Gastroesophageal sphincter (tissue), 4 donors: Measurements from ENCODE around the gene CCDC74B. TPM values are rescaled to one million over a fixed set of nuclear protein-coding genes. Genes with fewer than 3 reads are reported as not detected.
"Not testable (repeated sequence)": the region's sequence is repeated elsewhere in the genome, so short reads cannot be mapped to it uniquely, and the experiment has no call there.

Source experiments
- ATAC-seq: fragments of 150-250 bp; one replicate; pipeline ENCODE4 v1.9.1; 2016; ENCODE audit warnings: mild to moderate bottlenecking, moderate library complexity
- H3K27ac ChIP-seq, 4 donors: fragments of 200-600 bp; sonication (generic) in 3 of 4; 1 replicate in 3 of 4; 2 replicates in 1 of 4; pipeline ENCODE4 v1.5.1; 2016 to 2019
- H3K27me3 ChIP-seq: fragments of 200-600 bp; sonication (generic); one replicate; pipeline ENCODE4 v1.5.1; 2019
- H3K36me3 ChIP-seq, 2 donors: fragments of 200-600 bp; sonication (generic); one replicate each; pipeline ENCODE4 v1.5.1; 2019; ENCODE audit warnings: control low read depth in 1 of 2
- H3K4me1 ChIP-seq, 3 donors: fragments of 200-600 bp; sonication (generic); 1 replicate in 2 of 3; 2 replicates in 1 of 3; pipeline ENCODE4 v1.5.1; 2016 to 2019; ENCODE audit warnings: control low read depth in 2 of 3
- H3K4me3 ChIP-seq, 2 donors: fragments of 200-600 bp; sonication (generic); one replicate each; pipeline ENCODE4 v1.5.1; 2019; ENCODE audit warnings: mild to moderate bottlenecking in 1 of 2, moderate library complexity in 1 of 2
- H3K9me3 ChIP-seq, 3 donors: fragments of 200-600 bp; sonication (generic); one replicate each; pipeline ENCODE4 v1.5.1; 2017 to 2019; ENCODE audit warnings: control low read depth in 2 of 3
- CTCF ChIP-seq, 4 experiments: fragments of 200-600 bp in 2 of 4; fragments of 450-650 bp in 2 of 4; sonication (generic) in 1 of 4; IDR thresholded peaks; one replicate each; pipeline ENCODE4 v1.5.1; 2017 to 2019; ENCODE audit warnings: antibody characterized with exemption in 4 of 4, mild to moderate bottlenecking in 2 of 4, moderate library complexity in 2 of 4
- EP300 ChIP-seq: sonication (generic); formaldehyde crosslinking; IDR thresholded peaks from one replicate; pipeline ENCODE4 v1.6.1; 2017; ENCODE audit warnings: antibody characterized with exemption, mild to moderate bottlenecking
- POLR2A ChIP-seq, 2 donors: fragments of 450-650 bp; IDR thresholded peaks; one replicate each; pipeline ENCODE4 v1.6.1; 2017; ENCODE audit warnings: antibody characterized with exemption in 2 of 2, mild to moderate bottlenecking in 2 of 2, moderate library complexity in 1 of 2
- POLR2AphosphoS5 ChIP-seq: sonication (generic); formaldehyde crosslinking; IDR thresholded peaks from one replicate; pipeline ENCODE4 v1.6.1; 2017; ENCODE audit warnings: antibody characterized with exemption
- WGBS, 2 donors: methylation state at CpG; one replicate each; pipeline ENCODE4 v1.1.5; 2018; ENCODE audit warnings: low coverage in 1 of 2; 5-methylcytosine and 5-hydroxymethylcytosine counted together
- total RNA-seq, 4 donors: library from RNA; depleted of rRNA; stranded (reverse); fragments of >200 nt; gene quantifications; one replicate each; pipeline ENCODE4 v1.1.0, GENCODE V29; 2016

CCDC74B gene
- total RNA-seq, 4 donors from 2014 or later: 2.0 to 5.1 (median 4.3) TPM

- TF ChIP-seq POLR2A (IDR thresholded peaks at IDR 0.05): no peak
- WGBS, 2 donors: 40 to 89% methylated on average over 1 to 4 of the region's 9 CpGs
- H3K27ac ChIP-seq: no peak overlapping the region
- peaks cover 0 to 95% of the 10 kb centered on the region in 2 donors for H3K36me3 ChIP-seq
- ATAC-seq: no peak
- peaks cover 0 to 3% (median 0%) of the 10 kb centered on the region in 3 donors for H3K4me1 ChIP-seq
- H3K4me3 ChIP-seq: no peak overlapping the region
- no peaks in the 10 kb centered on the region for H3K27me3 ChIP-seq
- H3K9me3 ChIP-seq: no peaks in the 10 kb centered on the region
Observed at GRCh38 chr2:130158631-130159030, 13.7 kb upstream of the CCDC74B start.

- H3K27ac ChIP-seq, H3K9me3 ChIP-seq, ATAC-seq, H3K4me1 ChIP-seq, H3K4me3 ChIP-seq, H3K27me3 ChIP-seq: not testable (repeated sequence)
- WGBS, 2 donors: 68 to 74% methylated on average over 9 of the region's 13 CpGs
- H3K36me3 ChIP-seq: peaks cover 0 to 96% of the 10 kb centered on the region in 2 donors
Observed at GRCh38 chr2:130157825-130158514, 13.1 kb upstream of the CCDC74B start.

- not testable (repeated sequence) for H3K27me3 ChIP-seq, ATAC-seq, H3K4me3 ChIP-seq, H3K4me1 ChIP-seq, H3K27ac ChIP-seq, H3K9me3 ChIP-seq
- no CpG with 5 or more reads among the region's 12 CpGs for whole genome bisulfite sequencing, 2 donors
- peaks cover 0 to 96% of the 10 kb centered on the region in 2 donors for H3K36me3 ChIP-seq
Observed at GRCh38 chr2:130157354-130157753, 12.4 kb upstream of the CCDC74B start.

- no peak overlapping the region for H3K4me3 ChIP-seq
- TF ChIP-seq CTCF (IDR thresholded peaks at IDR 0.05) (no peak), POLR2A (IDR thresholded peaks at IDR 0.05) (no peak), EP300 (no peak), POLR2AphosphoS5 (no peak)
- WGBS, 2 donors: 90% methylated on average over 2 of the region's 9 CpGs; no CpG with 5 or more reads in 1 of the 2 donors
- ATAC-seq: no peak
- no peaks in the 10 kb centered on the region for H3K9me3 ChIP-seq
- H3K4me1 ChIP-seq: peaks cover 0 to 3% (median 0%) of the 10 kb centered on the region in 3 donors
- no peak overlapping the region for H3K27ac ChIP-seq
- no peaks in the 10 kb centered on the region for H3K27me3 ChIP-seq
- H3K36me3 ChIP-seq: peaks cover 0 to 95% of the 10 kb centered on the region in 2 donors
Observed at GRCh38 chr2:130156624-130157004, 11.7 kb upstream of the CCDC74B start.

GRCh38 chr2:130155956-130156623 lies 11.2 kb upstream of the CCDC74B start:
- peak in 2 of 4 experiments; percentile 36 to 57 for TF ChIP-seq CTCF (IDR thresholded peaks at IDR 0.05)
- no CpG with 5 or more reads among the region's 16 CpGs for WGBS, 2 donors
- ATAC-seq: peak; percentile 55
- H3K9me3 ChIP-seq, H3K27ac ChIP-seq, H3K4me1 ChIP-seq, H3K27me3 ChIP-seq, H3K4me3 ChIP-seq: not testable (repeated sequence)
- H3K36me3 ChIP-seq: peaks cover 0 to 92% of the 10 kb centered on the region in 2 donors

GRCh38 chr2:130154773-130155765 lies 10.2 kb upstream of the CCDC74B start:
- peaks cover 0 to 3% (median 0%) of the 10 kb centered on the region in 3 donors for H3K4me1 ChIP-seq
- no peaks in the 10 kb centered on the region for H3K27me3 ChIP-seq
- peaks cover 0 to 88% of the 10 kb centered on the region in 2 donors for H3K36me3 ChIP-seq
- H3K9me3 ChIP-seq: no peaks in the 10 kb centered on the region
- TF ChIP-seq CTCF (IDR thresholded peaks at IDR 0.05) (no peak), POLR2AphosphoS5 (no peak), EP300 (no peak), POLR2A (IDR thresholded peaks at IDR 0.05) (no peak)
- no CpG with 5 or more reads among the region's 29 CpGs for WGBS, 2 donors
- H3K27ac ChIP-seq: no peak overlapping the region
- no peak for ATAC-seq
- H3K4me3 ChIP-seq: no peak overlapping the region

GRCh38 chr2:130154423-130154770 lies 9.5 kb upstream of the CCDC74B start:
- not testable (repeated sequence) for H3K27me3 ChIP-seq, H3K9me3 ChIP-seq, H3K27ac ChIP-seq, ATAC-seq, H3K4me3 ChIP-seq, H3K4me1 ChIP-seq
- H3K36me3 ChIP-seq: peaks cover 0 to 81% of the 10 kb centered on the region in 2 donors
- WGBS, 2 donors: no CpG with 5 or more reads among the region's 8 CpGs

GRCh38 chr2:130153721-130154422 lies 9.0 kb upstream of the CCDC74B start:
- H3K36me3 ChIP-seq: peaks cover 0 to 76% of the 10 kb centered on the region in 2 donors
- not testable (repeated sequence) for ATAC-seq, H3K27ac ChIP-seq, H3K4me3 ChIP-seq, H3K4me1 ChIP-seq, H3K27me3 ChIP-seq, H3K9me3 ChIP-seq
- WGBS, 2 donors: 84% methylated on average over 3 of the region's 23 CpGs; no CpG with 5 or more reads in 1 of the 2 donors
